ENCODE data around the gene ZNF566.
"Not testable (repeated sequence)": the region's sequence is repeated elsewhere in the genome, so short reads cannot be mapped to it uniquely, and the experiment has no call there.

- not testable (repeated sequence) for TF ChIP-seq USF1 (IDR thresholded peaks at IDR 0.05); YY1 (IDR thresholded peaks at IDR 0.05; ENCODE audit: low read depth); CREB1 (IDR thresholded peaks at IDR 0.05; ENCODE audit: low read depth); TEAD4 (IDR thresholded peaks at IDR 0.05); EGR1 (IDR thresholded peaks at IDR 0.05); NFIC (IDR thresholded peaks at IDR 0.05); REST (IDR thresholded peaks at IDR 0.05; ENCODE audit: low read depth); FOXM1 (IDR thresholded peaks at IDR 0.05; ENCODE audit: borderline replicate concordance, low read depth); TCF12 (IDR thresholded peaks at IDR 0.05; ENCODE audit: low read depth); TAF1 (IDR thresholded peaks at IDR 0.05; ENCODE audit: low read depth); MAX (IDR thresholded peaks at IDR 0.05); EP300 (IDR thresholded peaks at IDR 0.05; ENCODE audit: borderline replicate concordance)
Observed at GRCh38 chr19:36492689-36493453, 3.5 kb upstream of the ZNF566 start.
